ENCODE data around the gene C1orf21.

DNA sequence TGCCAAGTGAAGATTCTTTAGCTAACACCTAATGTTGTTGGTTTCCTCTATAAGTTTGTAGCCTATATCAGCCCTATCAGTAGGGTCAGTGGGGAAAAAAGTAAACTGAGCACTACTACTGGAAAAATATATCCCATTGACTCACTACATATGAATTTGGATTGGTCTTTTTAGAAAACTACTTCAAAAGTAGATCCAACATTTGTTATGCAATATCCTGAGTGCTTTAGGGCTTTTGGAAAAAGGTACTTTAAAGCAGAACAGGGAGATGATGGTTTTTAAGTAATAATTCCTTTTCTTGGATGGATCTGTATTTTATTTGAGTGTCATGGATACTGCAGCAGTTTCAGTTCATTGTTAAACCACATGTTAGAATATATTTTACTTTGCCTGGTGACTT, 7.1 kb downstream of the C1orf21 start:
- TF ChIP-seq, protein P1, sequence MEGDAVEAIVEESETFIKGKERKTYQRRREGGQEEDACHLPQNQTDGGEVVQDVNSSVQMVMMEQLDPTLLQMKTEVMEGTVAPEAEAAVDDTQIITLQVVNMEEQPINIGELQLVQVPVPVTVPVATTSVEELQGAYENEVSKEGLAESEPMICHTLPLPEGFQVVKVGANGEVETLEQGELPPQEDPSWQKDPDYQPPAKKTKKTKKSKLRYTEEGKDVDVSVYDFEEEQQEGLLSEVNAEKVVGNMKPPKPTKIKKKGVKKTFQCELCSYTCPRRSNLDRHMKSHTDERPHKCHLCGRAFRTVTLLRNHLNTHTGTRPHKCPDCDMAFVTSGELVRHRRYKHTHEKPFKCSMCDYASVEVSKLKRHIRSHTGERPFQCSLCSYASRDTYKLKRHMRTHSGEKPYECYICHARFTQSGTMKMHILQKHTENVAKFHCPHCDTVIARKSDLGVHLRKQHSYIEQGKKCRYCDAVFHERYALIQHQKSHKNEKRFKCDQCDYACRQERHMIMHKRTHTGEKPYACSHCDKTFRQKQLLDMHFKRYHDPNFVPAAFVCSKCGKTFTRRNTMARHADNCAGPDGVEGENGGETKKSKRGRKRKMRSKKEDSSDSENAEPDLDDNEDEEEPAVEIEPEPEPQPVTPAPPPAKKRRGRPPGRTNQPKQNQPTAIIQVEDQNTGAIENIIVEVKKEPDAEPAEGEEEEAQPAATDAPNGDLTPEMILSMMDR (IDR thresholded peaks at IDR 0.05; ENCODE audit: low read length) = no peak
- no peak for TF ChIP-seq EZH2 (IDR thresholded peaks at IDR 0.05; ENCODE audit: borderline replicate concordance, low read length)
